Measurements from ENCODE around the gene POLDIP2.
"Not testable (repeated sequence)": the region's sequence is repeated elsewhere in the genome, so short reads cannot be mapped to it uniquely, and the experiment has no call there.

POLDIP2 gene

DNA sequence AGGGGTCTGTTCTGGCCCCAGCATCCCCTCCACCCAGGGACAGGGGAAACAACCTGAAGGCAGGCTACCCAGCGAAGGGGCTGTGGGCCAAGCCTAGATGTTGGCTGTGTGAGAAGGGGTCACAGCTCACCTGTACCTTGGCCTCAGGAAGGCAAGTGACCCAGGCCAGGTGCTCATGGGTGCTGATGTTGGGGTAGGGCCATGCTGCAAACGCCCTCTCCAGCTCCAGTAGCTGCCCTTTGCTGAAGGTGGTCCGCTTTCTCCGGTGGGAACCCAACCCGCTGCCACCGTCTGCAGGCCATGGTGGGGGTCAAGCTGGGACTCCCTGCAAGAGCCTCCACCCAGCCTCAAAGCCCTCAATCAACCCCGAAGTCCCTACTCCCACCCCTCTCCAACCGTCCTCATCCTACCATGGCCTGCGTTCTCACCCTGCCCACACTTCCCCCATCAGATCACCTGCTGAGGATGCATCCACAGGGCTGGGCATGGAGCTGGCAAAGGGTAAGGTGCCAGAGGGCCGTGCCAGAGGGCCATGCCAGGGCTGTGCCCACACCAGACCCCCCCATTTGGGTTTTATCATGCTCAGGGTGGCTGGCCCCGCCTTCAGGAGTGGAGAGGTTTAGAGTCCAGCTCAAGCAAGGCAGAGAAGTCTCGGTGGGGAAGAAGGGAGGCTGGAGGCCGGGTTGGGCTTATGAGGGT is 7.5 kb upstream of the POLDIP2 start, which contains the start of gene SEBOX:
TSS of gene SEBOX (minus strand) at position 535 of the 699 bp plus-strand sequence. CDS start at position 487, 48 bp downstream.
- DNase-seq (ENCODE audit: low spot score): no peak

DNA sequence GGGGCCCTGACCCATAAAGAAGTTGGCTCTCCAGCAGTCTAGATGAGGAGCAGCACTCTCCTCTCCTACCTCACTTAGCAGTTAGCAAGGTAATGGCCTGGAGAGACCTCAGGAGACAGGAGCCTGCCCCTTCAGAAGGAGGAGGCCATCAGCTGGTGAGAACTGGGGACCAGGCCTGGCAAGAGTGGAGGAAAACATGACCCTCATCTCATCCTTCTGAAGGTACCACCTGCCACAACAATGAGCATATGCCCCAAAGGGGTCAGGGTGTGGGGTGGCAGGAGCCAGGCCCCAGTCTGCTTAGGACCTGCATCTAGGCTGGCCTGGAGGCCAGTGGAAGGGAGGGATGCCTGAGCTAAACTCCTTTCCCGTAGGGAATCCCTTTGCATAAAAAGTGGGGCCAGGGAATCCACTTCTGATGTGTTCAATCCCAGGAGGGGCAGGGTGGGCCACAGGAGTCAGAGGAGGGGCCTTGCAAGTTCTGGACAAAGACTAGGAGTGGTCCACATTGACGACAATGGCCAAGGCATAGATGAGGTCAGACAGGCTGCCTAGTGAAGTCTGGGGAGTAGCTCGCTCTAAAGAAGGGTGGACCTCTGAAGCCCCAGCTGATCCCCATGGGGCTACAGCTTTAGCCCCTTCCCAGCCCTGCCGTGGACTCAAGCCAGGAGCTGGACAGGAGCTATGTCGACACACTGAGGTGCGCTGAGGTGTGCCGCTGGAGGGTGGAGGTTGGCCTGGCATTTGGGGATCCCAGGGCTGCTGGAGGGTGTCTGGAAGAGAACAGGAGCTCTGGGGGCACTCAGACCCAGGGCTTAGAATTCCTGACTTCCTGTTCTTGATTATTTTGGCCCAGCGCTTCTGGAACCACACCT is 6.7 kb upstream of the POLDIP2 start:
- no peak for DNase-seq (ENCODE audit: low spot score)

DNA sequence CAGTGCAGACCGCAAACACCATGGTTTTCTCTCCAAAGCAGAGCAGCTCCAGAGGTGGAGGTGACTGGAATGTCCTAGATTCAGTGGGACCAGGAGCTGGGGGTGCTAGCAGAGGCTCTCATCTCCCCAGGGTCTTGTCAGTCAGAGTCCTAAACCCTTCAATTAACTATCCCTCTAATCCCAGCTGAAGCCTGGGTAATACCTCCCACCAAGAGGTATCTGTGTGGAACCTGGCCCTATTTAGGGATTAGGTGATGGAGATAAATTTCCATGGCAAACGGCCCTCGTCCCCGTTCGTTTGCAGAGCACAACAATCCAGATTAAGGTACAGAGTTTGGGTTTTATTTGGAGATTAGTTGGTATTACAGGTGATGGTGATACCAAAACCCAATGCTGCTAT is 5.9 kb upstream of the POLDIP2 start:
- DNase-seq (ENCODE audit: low spot score): no peak

DNA sequence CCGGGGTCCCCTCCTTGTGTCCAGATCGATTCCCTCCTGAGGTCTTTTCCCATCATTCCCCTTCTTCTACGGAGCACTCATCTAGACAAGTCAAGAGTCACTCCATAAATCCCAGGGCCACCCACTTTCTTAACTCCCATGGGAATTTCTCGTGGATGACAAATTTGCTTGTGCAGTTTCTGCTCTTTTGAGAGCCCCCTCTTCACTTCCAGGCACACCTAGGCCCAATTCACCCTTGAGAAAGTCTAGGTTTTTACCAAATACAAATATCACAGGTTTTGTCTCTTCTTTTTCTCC is 522 bp upstream of the POLDIP2 start:
- no peak for DNase-seq (ENCODE audit: low spot score)

DNA sequence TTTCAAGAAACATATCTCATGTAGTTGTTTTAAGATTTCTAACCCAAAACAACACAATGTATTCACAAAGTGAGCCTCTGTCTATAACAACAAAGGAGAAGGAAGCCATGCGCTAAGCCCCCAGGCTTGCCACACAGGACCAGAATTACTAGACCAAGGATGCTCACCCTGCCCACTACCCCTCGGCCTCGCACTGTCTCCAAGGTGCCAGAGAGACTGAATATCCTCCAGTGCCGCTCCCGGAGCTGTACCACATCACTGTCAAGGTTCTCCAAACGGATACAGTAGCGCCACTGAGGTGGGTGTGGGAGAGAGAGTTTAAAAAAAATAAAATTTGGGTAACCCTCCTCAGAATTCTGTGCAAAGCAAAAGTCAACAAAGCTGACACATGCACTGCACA is 7.1 kb downstream of the POLDIP2 start:
- no peak for DNase-seq (ENCODE audit: low spot score)

DNA sequence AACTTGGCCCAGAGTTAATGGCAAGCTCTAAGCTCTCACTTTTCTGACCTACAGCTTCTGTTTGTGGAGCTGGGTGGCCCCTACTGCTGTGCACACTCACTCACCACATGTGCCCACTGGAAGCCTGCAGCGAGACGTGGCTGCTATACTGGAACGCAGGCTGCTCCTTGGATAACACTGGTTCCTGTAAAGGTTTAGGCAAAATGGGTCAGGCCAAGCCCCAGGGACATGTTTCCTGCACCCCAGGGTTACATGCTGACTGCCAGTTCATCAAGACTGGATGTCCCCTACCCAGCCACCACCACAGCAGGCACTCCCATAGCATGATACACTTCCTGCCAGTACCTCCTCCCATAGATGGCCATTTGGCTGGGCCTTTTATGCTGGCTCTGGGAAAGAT is 8.3 kb downstream of the POLDIP2 start:
- DNase-seq (ENCODE audit: low spot score): no peak

DNA sequence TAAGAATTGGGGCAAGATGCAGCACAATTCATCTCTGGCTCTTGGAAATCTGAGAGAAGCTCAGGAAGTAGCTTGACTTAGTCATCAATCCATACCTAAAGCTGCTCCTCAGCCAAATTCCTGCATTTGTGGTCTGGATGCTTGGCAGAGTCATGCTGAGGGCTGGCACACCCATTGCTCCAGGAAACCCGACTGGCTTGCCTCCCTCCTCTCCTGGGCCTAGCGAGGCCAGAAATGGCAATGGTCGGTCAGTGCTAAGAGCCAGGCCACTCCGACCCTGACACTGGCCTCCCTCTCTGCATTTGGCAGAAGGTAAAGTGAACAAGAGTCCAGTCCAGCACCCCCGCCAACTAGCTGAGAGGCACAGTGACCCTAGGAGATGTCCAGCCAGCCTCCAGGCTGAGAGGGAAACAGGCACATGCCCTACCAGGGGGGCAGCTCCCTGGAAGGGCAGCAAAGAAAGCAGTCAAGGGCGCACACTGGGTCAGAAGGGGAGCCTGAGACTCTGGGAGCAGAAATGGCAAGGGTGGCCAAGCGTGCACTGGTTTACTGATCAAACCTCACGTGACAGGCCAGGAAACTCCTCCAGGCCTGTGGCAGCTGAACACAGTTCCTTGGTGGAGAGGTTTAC is 10.0 kb downstream of the POLDIP2 start:
- peak; percentile 68 for DNase-seq (ENCODE audit: low spot score)

DNA sequence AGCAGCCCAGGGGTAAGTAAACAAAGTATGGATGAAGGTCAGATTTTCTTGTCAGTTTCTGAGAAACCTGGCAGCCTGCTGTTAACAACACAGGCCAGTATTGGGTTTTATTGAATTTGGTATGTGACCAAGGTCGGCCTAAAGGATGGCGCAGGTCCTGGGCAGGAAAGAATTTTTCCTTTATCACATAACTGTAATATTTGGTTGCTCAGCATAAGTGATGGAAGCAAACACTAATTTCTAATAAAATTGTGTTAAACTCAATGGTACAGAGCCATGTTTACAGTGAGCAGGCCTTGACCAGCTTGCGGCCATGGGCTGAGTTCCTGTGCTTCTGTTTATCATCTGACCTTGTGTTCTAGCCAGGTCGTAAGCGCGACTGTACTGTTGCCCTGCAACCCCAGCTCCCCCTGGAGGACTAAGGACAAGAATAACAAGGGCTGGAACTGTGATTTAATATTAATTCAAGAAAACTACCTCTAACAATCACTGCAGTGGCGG is 10.5 kb downstream of the POLDIP2 start:
- DNase-seq (ENCODE audit: low spot score): no peak

DNA sequence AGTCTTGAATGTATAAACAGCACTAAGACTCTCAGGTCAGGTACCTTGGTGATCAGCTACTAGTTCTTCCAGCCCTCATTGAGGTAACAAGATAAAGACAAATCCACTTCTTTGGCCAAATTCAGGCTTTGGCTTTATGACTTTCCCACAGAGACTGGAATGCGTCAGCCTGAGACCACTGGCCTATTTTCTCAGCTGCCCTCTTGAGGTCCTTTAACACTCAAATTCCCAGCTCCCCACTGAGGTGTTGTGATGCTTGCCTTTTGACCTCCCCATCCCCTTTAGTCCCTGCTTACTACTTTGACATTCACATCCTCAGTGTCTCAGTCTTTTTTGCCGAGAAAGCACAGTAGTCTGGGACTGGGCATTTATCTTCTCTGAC is 11.1 kb downstream of the POLDIP2 start:
- DNase-seq (ENCODE audit: low spot score): no peak

DNA sequence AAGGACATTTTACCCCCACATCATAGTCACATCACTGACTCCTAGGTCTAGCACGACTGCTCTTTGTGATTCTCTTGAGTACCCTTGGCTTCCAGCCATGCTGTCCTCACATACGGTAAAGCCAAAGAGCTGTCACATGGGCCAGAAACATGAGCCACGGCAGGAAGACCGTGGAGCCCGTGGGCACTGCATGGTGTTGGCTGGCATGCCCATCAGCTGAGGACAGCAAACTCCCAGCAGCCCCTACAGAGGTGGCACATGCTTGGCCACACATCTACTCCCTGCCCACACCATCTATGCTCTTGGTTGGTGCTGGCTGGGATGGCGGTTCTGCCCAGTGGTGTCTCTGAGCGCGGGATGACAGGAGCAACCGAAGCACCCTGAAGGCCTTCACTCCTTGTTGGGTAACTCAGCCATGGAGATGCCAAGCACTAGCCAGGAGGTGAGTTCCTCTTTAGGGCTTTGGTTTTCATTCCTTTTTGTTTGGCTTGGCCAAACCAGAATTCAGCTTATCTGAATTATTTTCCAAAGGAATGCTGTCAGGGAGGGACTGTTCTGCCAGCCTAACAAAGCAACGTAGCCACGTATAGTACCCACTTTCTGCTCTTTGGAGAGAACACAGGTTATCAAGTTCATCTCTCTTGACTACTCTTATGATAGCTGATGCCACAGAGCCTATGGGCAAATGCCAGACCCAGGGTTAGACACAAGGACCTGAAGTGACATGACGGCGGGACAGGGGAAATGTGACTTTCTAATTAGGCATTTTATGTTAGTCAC is 11.7 kb downstream of the POLDIP2 start:
- DNase-seq (ENCODE audit: low spot score): no peak

DNA sequence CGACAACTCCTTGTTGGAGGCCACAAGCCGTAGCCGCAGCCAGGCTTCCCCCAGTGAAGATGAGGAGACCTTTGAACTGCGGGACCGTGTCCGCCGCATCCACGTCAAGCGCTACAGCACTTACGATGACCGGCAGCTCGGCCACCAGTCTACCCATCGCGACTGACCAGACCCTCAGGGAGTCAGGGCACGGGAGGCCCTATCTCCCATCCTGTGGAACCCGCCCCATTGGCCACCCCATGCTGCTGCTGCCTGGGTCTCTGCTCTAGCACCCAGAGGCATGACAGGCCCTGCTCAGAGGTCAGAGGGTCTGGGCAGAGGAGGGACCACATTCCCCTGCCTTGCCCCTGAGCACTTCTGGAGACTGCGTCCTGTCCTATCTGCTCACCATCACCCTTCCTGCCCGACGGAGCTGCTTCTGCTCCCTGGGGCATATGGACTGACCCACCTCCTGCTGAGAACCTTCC is 12.9 kb downstream of the POLDIP2 start:
- no peak for DNase-seq (ENCODE audit: low spot score)

DNA sequence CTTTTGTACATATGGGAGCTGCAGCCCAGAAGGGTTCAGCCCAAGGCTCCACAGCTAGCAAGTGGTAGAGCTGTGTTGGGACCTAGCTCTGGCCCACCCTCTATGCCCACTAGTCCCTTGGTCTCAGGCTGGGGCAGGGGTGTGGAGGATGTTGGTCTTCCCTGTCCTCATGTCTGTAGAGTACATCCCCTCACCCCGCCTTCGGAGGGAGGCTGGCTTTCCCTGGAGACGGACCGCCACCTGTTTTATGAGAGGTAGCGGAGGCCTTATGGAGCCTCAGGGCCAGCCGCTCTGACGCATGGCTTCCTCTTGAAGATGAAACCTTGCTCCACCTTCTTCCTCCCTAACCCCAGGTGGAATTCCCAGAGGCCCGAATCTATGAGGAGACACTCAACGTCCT is 13.3 kb downstream of the POLDIP2 start:
- DNase-seq (ENCODE audit: low spot score): no peak

DNA sequence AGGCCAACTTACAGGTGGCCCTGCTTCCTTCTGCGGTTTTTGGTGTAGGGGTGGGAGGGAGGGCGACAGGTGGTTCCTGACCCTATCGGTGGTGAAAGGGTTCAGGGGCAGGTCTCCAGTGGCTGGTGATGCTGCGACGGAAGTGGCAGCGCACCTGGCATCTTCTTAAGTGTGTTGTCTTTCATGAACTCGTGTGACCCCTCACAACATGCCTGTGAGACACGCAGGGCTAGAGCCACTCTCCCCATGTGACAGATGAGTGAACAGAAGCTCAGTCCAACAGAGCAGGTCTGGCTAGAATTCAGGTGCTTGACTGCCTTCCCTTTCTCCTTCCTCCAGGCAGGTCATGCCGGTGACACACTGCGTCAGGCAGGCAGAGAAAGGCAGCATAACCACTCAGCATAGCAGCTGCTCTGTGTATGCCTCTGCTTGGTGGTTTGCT is 13.8 kb downstream of the POLDIP2 start:
- DNase-seq (ENCODE audit: low spot score): no peak

DNA sequence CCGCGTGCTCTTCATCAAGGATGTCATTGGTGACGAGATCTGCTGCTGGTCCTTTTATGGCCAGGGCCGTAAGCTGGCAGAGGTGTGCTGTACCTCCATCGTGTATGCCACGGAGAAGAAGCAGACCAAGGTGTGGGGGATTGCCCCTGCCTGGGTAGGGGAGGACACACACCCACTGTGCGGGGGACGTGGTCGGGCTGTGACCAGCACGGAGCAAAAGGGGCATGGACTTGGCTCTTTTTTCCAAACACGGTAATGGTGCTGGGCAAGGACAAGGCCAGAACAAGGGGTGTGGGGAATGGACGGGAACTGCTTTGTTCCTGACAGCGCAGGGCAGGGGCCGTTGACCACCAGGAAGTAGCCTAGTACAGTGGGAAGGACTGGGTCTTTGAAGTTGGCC is 15.0 kb downstream of the POLDIP2 start:
- DNase-seq (ENCODE audit: low spot score): no peak

DNA sequence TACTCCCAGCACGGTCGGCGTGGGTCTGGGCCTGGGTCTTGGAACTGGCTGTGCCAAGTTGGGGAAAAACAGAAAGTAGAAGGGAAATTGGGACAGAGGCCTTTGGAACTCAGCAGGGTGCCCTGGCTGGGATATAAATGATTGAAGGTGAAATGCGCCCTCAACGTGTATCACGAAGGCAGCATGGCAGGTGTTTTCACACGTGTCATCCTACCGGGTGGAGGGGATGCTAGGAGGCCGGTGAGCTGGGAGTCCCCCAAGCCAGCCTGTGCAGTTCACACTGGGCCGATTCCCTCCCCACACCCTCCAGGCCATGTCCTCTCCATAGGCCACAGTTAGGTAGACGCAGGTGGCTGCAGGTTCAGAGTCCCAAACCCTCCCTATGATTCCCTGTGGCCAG is 15.8 kb downstream of the POLDIP2 start:
- DNase-seq (ENCODE audit: low spot score): no peak

DNA sequence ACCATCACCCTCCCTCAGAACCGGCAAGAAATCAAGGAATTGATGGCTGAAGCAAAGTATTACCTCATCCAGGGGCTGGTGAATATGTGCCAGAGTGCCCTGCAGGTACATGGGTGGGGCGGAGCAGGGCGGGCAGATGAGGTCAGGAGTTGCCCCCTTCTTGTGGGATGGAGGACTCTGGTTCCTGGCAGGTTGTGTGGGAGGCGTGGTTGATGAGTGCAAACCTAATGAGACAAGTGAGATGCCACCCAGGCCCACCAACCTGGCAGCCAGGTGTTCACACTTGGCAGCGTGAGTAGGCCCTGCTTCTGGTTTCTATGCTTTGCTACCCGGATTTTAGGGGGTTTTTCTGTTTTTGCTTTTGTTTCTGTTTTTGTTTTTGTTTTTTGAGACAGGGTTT is 17.0 kb downstream of the POLDIP2 start:
- DNase-seq (ENCODE audit: low spot score): no peak

DNA sequence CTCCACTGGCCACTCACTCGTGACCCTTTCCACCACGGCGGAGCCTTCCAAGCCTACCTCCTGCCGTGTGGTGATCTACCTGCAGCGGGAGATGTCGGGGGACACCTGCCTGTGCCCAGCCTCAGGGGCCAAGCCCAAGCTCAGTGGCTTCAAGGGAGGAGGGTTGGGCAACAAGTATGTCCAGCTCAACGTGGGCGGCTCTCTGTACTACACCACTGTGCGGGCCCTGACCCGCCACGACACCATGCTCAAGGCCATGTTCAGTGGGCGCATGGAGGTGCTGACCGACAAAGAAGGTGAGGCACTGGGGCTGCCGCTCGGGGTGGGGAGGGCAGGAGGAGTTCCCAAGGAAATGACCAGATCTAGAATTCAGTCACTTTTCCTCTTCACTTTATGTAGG is 17.9 kb downstream of the POLDIP2 start:
- DNase-seq (ENCODE audit: low spot score): no peak

DNA sequence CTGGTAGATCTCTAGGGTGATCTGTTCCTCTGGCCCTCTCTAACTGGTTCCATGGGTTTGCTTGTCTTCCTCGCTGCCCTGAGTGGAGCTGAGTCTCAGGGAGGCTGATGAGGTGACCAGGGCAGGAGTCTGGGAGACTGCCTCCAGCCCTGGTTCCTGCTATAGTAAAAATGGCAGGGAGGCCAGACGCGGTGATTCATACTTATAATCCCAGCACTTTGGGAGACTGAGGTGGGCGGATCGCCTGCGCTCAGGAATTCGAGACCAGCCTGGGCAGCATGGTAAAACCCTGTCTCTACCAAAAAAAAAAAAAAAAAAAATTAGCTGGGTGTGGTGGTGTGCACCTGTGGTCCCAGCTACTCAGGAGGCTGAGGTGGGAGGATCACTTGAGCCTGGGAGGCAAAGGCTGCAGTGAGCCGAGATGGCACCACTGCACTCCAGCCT is 18.5 kb downstream of the POLDIP2 start:
- not testable (repeated sequence) for DNase-seq (ENCODE audit: low spot score)

DNA sequence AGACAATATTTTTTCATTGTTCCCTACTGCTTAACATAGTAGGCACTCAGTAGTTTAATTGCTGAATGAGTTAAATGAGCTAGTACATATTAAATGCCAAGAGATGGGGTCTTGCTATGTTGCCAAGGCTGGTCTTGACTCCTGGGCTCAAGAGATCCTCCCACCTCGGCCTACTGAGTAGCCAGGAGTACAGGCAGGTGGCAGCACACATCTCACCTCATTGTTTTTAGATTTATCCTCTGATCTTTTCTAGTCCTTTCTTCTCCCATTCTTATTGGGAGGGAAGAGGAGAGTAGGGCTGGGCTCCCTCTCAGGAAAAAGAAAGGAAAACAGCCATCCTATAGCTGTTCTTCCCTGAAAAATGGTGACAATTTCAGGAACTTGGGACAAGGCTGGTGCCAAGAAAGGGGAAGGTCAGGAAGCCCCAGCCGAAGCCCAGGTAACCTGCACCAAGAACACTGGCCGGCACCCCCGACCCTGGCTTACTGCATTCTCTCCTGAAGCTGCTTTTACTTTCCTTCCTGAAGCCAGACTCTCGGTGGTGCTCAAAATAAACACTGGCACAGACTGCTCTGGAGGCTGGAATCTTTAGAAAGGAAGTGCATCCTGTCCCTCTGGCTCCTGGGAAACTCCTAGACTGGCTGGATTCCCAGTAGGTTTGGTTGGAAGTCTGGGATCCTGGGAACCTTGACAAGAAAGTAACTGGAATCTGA is 19.1 kb downstream of the POLDIP2 start:
- DNase-seq (ENCODE audit: low spot score): peak; percentile 83

DNA sequence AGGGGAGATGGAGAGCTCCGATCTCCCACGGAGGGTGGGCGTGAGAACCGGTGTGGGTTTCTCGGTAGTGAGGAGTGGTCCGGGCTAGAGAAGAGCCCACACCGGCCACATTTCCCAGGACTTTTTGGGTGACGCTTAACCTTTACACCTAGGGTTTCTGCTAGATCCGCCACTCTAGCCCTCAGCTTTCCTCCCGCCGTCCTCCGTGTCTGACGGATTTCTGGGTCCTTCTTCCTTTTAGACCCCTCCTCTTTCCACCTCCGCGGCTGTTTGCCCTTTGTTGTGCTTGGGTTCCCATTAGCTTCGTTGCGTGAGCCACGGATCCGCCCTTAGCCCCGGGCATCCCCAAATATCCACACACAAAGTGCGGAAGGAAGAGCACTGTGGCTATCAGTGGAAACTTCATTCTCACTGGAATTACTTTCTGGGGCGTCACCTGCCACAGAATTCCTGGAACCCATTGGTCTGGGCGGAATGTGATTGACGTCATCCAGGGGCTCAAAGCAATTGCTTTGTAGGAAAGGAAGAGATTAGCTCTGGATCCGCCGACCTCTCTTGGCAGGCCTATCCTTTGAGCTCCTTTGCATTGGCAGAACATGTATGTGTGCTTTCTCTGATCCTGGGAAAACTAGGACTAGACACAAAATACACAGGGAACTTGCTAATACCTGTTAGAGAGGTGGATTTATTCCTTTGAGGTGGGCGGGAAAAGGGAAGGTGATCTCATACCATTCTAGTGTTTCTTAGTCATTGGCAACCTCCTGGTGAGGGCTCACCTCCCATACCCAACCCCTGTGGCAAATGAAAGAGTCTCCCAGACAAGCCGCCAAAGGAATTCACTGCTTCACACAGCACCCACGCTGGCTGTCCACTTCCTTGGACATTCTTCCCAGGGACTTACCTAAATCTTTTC is 21.1 kb downstream of the POLDIP2 start:
- peak; percentile 81 for DNase-seq (ENCODE audit: low spot score)

Data from kidney capillary endothelial cell (primary cell).